ENCODE data around the gene ARHGDIA.

Gene ARHGDIA

GRCh38 chr17:81822312-81822637 lies 48.9 kb downstream of the ARHGDIA start:
- H3K27ac ChIP-seq, result peak overlapping the region; percentile 96
- TF ChIP-seq CTCF (conservative IDR thresholded peaks at IDR 0.05) (no peak), ZFX (IDR thresholded peaks at IDR 0.05) (no peak)

- TF ChIP-seq CTCF (conservative IDR thresholded peaks at IDR 0.05) (peak; percentile 96), ZFX (IDR thresholded peaks at IDR 0.05) (0 out of 2 replicates have a peak, but pooled peaks have one; percentile 24)
- peak overlapping the region; percentile 96 for H3K27ac ChIP-seq
These were observed 49.4 kb downstream of the ARHGDIA start for GRCh38 chr17:81821603-81822311.

GRCh38 chr17:81821147-81821546 lies 50.0 kb downstream of the ARHGDIA start:
- peak overlapping the region; percentile 96 for H3K27ac ChIP-seq
- TF ChIP-seq ZFX (IDR thresholded peaks at IDR 0.05), result no peak
- no peak for TF ChIP-seq CTCF (conservative IDR thresholded peaks at IDR 0.05)

- H3K27ac ChIP-seq, result no peak overlapping the region
- TF ChIP-seq ZFX (IDR thresholded peaks at IDR 0.05), result no peak
- no peak for TF ChIP-seq CTCF (conservative IDR thresholded peaks at IDR 0.05)
These were observed 51.4 kb downstream of the ARHGDIA start for GRCh38 chr17:81819708-81820107.

GRCh38 chr17:81817758-81818147 lies 53.4 kb downstream of the ARHGDIA start:
- TF ChIP-seq ZFX (IDR thresholded peaks at IDR 0.05) (no peak), CTCF (conservative IDR thresholded peaks at IDR 0.05) (no peak)
- H3K27ac ChIP-seq, result no peak overlapping the region
